Chondrocyte (in vitro differentiated cells): Measurements from ENCODE around the gene BAX. TPM values are rescaled to one million over a fixed set of nuclear protein-coding genes. Genes with fewer than 3 reads are reported as not detected.

Experiments
- DNase-seq: peaks from one replicate; pipeline ENCODE4 v3.0.0; 2021; ENCODE audit warnings: mixed read lengths, low spot score
- H3K27ac Mint-ChIP-seq: one replicate; pipeline ENCODE4 v1.8.0; 2021; ENCODE audit warnings: mild to moderate bottlenecking, moderate library complexity, mixed read lengths; ENCODE audit not compliant: unreplicated experiment
- H3K27me3 Mint-ChIP-seq: 2 replicates; pipeline ENCODE4 v1.8.0; 2021; ENCODE audit warnings: low read depth, mixed read lengths
- H3K36me3 Mint-ChIP-seq: 2 replicates; pipeline ENCODE4 v1.8.0; 2021; ENCODE audit warnings: low read depth, mixed read lengths
- H3K4me1 Mint-ChIP-seq: 2 replicates; pipeline ENCODE4 v1.8.0; 2021; ENCODE audit warnings: low read depth, mild to moderate bottlenecking, mixed read lengths
- H3K4me3 Mint-ChIP-seq: one replicate; pipeline ENCODE4 v1.8.0; 2021; ENCODE audit warnings: mild to moderate bottlenecking, moderate library complexity, mixed read lengths; ENCODE audit not compliant: unreplicated experiment
- H3K9me3 Mint-ChIP-seq: 2 replicates; pipeline ENCODE4 v1.8.0; 2021; ENCODE audit warnings: low read depth, mixed read lengths
- total RNA-seq: library from RNA; stranded (reverse); gene quantifications from 3 replicates; pipeline ENCODE4 v1.2.1, GENCODE V29; 2021
- TF ChIP-seq, protein P1 (sequence below): fragments of 200-600 bp; sonication (generic); IDR thresholded peaks from 2 replicates; pipeline ENCODE4 v1.5.0; 2021; ENCODE audit warnings: antibody characterized with exemption, mild to moderate bottlenecking, moderate library complexity

BAX gene
- total RNA-seq, 1 donor from 2014 or later: 161 TPM

DNA sequence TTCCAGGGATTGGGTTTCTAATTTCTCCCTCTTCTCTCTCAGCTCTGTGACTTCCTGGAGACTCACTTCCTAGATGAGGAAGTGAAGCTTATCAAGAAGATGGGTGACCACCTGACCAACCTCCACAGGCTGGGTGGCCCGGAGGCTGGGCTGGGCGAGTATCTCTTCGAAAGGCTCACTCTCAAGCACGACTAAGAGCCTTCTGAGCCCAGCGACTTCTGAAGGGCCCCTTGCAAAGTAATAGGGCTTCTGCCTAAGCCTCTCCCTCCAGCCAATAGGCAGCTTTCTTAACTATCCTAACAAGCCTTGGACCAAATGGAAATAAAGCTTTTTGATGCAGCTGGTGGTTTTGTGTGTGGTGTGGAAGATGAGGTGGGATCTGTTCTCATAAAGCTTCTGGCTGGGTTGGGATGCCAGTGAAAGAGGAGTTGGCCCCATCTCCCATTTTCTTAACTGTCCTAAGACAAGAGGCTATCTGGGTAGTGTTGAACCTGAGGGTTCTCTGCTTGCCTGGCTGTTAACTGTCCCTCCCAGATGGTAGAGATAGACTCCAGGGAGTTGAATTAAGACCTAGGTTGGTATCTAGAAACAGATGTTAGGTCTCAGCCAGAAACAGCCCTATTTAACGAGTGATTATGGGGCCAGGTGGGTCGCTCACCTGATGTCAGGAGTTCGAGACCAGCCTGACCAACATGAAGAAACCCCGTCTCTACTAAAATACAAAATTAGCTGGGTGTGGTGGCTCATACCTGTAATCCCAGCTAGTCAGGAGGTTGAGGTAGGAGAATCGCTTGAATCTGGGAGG, 12.1 kb downstream of the BAX start:
- H3K36me3 Mint-ChIP-seq: peaks cover 15% of the 10 kb centered on the region

DNA sequence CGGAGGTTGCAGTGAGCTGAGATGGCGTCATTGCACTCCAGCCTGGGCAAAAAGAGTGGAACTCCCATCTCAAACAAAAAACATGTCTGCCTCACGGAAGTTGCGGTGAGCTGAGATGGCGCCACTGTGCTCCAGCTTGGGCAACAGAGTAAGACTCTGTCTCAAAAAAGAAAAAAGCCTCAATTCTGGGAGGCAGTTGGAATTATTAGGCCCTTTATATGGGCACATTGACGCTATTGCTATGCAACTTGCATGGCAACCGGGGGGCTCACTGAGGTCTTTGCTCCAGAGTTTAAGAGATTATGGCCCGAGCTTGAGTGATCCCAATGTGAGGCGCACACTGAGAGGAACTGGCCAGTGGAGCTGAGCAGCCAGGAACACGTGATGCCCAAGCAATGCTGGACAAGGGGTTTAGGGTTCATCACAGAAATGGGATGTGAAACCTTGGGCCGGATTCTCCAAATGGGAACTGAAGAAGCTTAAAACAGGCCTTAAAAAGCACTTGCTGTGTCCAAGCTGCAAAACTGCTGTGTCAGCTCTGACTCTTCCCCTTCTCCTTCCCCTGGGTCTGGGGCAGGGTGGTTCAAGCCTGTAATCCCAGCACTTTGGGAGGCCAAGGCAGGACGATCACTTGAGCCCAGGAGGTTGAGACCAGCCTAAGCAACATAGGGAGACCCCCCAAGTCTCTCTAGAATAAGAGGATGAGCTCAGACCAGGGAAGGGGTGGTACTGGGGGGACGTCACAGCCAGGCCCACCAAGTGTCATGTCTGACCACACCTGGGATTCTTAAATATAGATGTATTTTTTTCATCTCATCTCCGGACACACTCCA, 12.9 kb downstream of the BAX start:
- Mint-ChIP-seq H3K36me3 (peaks cover 15% of the 10 kb centered on the region), H3K27ac (peak overlapping the region; percentile 96), H3K9me3 (no peaks in the 10 kb centered on the region), H3K4me3 (peak overlapping the region; percentile 93), H3K27me3 (no peaks in the 10 kb centered on the region), H3K4me1 (peaks cover 51% of the 10 kb centered on the region)
- DNase-seq: no peak
- TF ChIP-seq, protein P1, sequence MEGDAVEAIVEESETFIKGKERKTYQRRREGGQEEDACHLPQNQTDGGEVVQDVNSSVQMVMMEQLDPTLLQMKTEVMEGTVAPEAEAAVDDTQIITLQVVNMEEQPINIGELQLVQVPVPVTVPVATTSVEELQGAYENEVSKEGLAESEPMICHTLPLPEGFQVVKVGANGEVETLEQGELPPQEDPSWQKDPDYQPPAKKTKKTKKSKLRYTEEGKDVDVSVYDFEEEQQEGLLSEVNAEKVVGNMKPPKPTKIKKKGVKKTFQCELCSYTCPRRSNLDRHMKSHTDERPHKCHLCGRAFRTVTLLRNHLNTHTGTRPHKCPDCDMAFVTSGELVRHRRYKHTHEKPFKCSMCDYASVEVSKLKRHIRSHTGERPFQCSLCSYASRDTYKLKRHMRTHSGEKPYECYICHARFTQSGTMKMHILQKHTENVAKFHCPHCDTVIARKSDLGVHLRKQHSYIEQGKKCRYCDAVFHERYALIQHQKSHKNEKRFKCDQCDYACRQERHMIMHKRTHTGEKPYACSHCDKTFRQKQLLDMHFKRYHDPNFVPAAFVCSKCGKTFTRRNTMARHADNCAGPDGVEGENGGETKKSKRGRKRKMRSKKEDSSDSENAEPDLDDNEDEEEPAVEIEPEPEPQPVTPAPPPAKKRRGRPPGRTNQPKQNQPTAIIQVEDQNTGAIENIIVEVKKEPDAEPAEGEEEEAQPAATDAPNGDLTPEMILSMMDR: no peak

More for the DNA sequence above, 12.1 kb downstream of the BAX start:
- Mint-ChIP-seq H3K4me1 (peaks cover 59% of the 10 kb centered on the region), H3K9me3 (no peaks in the 10 kb centered on the region), H3K4me3 (peak overlapping the region; percentile 93), H3K27ac (peak overlapping the region; percentile 96), H3K27me3 (no peaks in the 10 kb centered on the region)
- DNase-seq: no peak
- TF ChIP-seq, protein P1: no peak

DNA sequence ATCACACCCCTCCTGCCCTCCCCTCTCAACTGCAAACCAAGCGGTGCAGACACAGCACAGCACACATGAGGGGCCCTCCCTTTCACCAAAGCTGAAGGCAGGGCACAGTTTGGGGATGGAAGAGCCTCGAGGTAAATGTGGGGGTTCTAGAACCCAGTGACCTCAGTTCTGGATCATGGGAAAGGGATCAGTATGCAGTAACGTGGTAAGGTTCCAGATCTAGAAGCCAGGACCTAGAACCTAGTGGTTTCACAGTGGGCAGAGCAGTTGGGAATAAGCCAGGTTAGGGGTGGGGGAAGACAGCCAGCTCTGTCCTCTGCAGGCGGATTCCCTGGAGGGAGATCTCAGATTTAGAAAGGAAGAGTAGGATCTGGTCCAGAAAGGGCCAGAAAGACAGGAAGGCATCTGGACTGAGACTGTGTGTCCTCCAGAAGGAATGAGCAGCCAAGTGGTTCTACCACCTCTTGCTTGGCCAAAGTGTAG, 13.5 kb downstream of the BAX start:
- Mint-ChIP-seq H3K4me3 (peak overlapping the region; percentile 28), H3K27ac (peak overlapping the region; percentile 96), H3K9me3 (no peaks in the 10 kb centered on the region), H3K4me1 (peaks cover 45% of the 10 kb centered on the region), H3K36me3 (peaks cover 19% of the 10 kb centered on the region), H3K27me3 (no peaks in the 10 kb centered on the region)
- no peak for DNase-seq
- TF ChIP-seq, protein P1: no peak

DNA sequence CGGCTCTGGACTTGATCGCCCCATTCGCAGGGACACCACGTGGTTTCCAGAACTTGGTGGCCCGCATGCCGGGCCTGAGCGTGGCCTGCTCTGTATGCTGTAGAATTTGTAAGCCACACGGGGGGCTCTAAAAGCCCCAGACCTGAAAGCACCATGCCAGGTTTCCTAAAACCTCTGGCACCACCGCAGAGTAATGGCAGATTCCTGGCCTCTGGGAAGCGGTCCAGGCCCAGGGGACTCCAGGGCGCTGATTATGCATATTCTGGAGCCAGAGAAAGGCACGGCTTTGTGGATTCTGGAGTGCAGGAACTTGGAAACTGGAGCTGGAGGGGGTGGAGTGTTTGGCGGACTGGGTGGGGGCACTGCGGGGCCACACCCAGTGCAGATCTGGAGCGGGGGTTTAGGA, 14.1 kb downstream of the BAX start:
- peaks cover 19% of the 10 kb centered on the region for H3K36me3 Mint-ChIP-seq
- DNase-seq: no peak
- H3K4me1 Mint-ChIP-seq: peaks cover 39% of the 10 kb centered on the region
- H3K9me3 Mint-ChIP-seq: no peaks in the 10 kb centered on the region
- TF ChIP-seq, protein P1: no peak
- H3K27me3 Mint-ChIP-seq: no peaks in the 10 kb centered on the region
- no peak overlapping the region for H3K4me3 Mint-ChIP-seq
- peak overlapping the region; percentile 27 for H3K27ac Mint-ChIP-seq
